ENCODE data around the gene C1QTNF12.
"Not testable (repeated sequence)": the region's sequence is repeated elsewhere in the genome, so short reads cannot be mapped to it uniquely, and the experiment has no call there.

The C1QTNF12 gene

GRCh38 chr1:1253972-1254666 lies 7.6 kb upstream of the C1QTNF12 start:
- TF ChIP-seq CTCF (IDR thresholded peaks at IDR 0.05; ENCODE audit: low read length, missing control alignments), result no peak
- H3K4me3 ChIP-seq (replicated peaks; ENCODE audit: low read depth, low read length), result no peak overlapping the region
- no peak for DNase-seq (ENCODE audit: low read depth)

- TF ChIP-seq CTCF (IDR thresholded peaks at IDR 0.05; ENCODE audit: low read length, missing control alignments), result no peak
- H3K4me3 ChIP-seq (replicated peaks; ENCODE audit: low read depth, low read length), result no peak overlapping the region
- DNase-seq (ENCODE audit: low read depth), result no peak
Observed at GRCh38 chr1:1253314-1253713, 6.8 kb upstream of the C1QTNF12 start.

- DNase-seq (ENCODE audit: low read depth), result no peak
- no peak overlapping the region for H3K4me3 ChIP-seq (replicated peaks; ENCODE audit: low read depth, low read length)
- TF ChIP-seq CTCF (IDR thresholded peaks at IDR 0.05; ENCODE audit: low read length, missing control alignments), result no peak
Observed at GRCh38 chr1:1250786-1251284, 4.3 kb upstream of the C1QTNF12 start.

GRCh38 chr1:1248009-1248913 lies 1.7 kb upstream of the C1QTNF12 start:
- not testable (repeated sequence) for H3K4me3 ChIP-seq (replicated peaks; ENCODE audit: low read depth, low read length); DNase-seq (ENCODE audit: low read depth)

GRCh38 chr1:1247341-1247913 lies 905 bp upstream of the C1QTNF12 start:
- no peak for DNase-seq (ENCODE audit: low read depth)
- no peak overlapping the region for H3K4me3 ChIP-seq (replicated peaks; ENCODE audit: low read depth, low read length)

GRCh38 chr1:1245817-1246576 lies 525 bp downstream of the C1QTNF12 start:
- TF ChIP-seq CTCF (IDR thresholded peaks at IDR 0.05; ENCODE audit: low read length, missing control alignments), result no peak
- no peak for DNase-seq (ENCODE audit: low read depth)
- no peak overlapping the region for H3K4me3 ChIP-seq (replicated peaks; ENCODE audit: low read depth, low read length)

More at GRCh38 chr1:1247341-1247913, 905 bp upstream of the C1QTNF12 start:
- no peak for TF ChIP-seq CTCF (IDR thresholded peaks at IDR 0.05; ENCODE audit: low read length, missing control alignments)

All from fibroblast of pulmonary artery (primary cell).